ENCODE measurements around the gene FADS6.
A peak's percentile ranks its signal among the peaks of the same experiment; 100 is the strongest.
"Not testable (repeated sequence)": the region's sequence is repeated elsewhere in the genome, so short reads cannot be mapped to it uniquely, and the experiment has no call there.

Gene FADS6

GRCh38 chr17:74883241-74883745, 10.1 kb downstream of the FADS6 start:
- DNase-seq, result no peak

DNA sequence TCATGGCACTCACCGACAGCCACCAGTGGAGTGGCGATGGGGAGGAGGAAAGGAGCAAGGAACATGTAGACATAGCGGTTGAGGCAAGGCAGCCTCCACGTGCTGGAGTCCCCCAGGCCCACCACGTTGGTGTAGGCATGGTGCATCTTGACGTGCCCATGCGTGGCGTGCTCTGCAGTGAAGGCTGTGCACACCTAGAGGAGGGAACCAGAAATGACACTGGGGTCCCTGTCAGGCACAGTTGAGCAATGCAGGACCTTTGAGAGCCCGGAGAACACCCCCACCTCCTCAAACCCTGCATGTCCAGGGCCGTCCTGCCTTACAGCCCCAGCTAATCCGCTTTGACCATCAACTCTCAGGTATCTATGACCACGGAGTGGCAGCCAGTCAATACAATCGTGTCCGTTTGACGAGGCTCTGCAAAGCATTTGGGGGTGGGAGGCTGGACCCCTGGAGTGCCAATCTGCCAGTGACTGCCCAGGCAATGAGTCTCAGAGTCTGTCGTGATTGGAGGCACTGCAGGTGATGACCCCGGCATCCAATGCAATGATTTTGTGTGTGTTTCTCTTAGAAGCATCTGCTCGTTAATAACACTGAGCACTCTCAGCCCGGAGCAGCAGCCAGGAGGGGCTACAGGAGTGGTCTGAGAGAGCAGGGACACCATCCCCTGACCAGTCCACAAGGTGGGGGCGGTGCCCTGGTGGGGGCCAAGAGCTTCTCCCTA, 10.8 kb downstream of the FADS6 start:
- DNase-seq, result no peak

GRCh38 chr17:74881073-74881472, 12.4 kb downstream of the FADS6 start:
- DNase-seq, result no peak

DNA sequence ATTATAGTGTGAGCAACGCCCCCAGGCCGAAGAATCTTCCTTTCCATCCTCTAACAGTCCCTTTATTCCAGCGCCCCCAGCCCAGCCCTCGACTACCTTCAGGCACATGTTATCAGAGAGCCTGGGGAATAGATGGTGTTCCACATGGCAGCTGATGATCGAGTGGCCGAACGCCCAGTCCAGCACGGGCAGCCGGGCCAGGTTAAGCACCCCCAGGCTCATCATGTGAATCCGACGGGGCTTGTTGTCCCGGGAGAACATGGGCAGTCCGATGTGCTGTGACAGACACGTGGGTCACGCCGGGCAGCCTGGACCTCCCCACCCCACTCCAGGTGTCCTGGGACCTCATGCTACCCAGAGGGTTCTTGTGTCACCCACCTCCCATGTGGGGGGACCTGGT, 14.1 kb downstream of the FADS6 start:
- no peak for DNase-seq

- no peak for DNase-seq
Observed at GRCh38 chr17:74878658-74879057, 14.8 kb downstream of the FADS6 start.

- no peak for DNase-seq
Observed at GRCh38 chr17:74877592-74878548, 15.6 kb downstream of the FADS6 start.

GRCh38 chr17:74875977-74876593, 17.3 kb downstream of the FADS6 start:
- DNase-seq, result no peak

- no peak for DNase-seq
Observed at GRCh38 chr17:74875155-74875976, 18.1 kb downstream of the FADS6 start.

GRCh38 chr17:74874615-74875037, 18.8 kb downstream of the FADS6 start:
- DNase-seq, result no peak

- peak; percentile 65 for DNase-seq
Observed at GRCh38 chr17:74873874-74874614, 19.4 kb downstream of the FADS6 start.

- DNase-seq, result peak; percentile 100
Observed at GRCh38 chr17:74873037-74873873, 20.2 kb downstream of the FADS6 start.

DNA sequence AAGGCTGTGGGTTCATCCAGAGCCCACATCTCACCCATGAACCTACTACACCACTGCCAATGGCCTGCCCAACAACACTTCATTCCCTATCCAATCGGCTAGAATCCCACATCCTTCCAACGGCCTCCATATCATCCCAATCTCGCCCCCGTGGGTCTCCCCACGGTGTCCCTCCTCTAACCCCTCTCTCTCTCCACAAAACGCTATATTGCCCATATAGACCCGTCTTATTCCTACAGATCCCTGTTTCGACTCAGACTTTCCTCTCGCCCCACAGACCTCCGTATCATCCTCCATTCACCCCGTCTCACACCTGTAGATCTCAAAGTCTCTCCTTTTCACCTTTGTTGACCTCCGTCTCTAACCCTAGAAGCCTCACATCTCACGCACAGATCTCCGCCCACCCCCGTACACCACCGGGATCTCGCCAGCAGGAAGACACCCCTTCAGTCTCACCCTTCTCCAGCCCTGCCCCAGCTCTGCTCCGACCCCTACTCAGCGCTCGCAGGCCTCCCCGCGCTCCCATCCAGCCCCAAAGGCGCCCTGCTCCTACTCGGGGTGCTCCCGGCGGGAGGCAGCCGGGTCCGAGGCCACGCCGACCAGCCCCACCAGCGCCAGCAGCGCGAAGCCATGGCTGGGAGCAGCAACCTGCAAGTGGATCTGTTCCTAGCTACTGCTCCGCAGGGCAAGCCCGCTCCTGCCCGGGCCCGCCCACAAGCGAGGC, 21.0 kb downstream of the FADS6 start, which contains the start of gene FDXR:
FDXR (minus strand) TSS at position 682 of the 724 bp plus-strand sequence; CDS start at position 632, 50 bp downstream.
- no peak for DNase-seq

DNA sequence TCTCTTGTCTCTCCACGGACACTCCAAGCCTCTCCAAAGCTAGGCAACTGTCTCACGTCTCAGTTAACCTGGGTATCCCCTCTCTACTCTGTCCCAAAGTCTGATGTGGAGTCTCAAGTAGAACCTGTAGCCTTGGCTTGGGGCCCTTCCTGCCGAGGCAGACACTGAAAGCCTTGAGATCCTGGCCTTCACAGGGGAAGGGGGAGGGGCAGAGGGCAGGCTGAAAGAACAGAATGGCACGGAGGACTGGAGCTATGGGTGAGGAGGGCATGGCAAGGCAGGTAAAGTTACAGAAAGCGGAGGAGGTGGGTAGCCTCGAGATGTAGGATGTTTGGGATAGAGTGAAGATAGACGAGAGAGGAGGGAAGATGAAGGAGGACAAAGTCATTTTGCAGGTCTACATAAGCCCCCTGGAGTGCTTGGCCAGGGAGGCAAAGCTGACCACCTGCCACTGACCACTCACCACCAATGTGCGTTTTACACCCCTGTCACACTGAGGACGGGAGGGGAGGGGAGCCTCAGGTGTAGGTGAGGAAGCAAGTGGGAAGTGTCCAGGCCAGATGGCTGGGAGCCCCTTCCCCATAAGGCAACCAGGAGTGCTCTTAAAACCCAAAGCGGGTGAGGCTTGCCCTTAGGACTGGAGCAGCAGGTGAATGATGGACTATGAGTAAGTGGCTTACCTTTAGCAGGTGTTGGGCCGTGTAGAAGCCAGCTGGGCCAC, 21.9 kb downstream of the FADS6 start:
- DNase-seq, result no peak

- no peak for DNase-seq
Observed at GRCh38 chr17:74870512-74870911, 22.9 kb downstream of the FADS6 start.

DNA sequence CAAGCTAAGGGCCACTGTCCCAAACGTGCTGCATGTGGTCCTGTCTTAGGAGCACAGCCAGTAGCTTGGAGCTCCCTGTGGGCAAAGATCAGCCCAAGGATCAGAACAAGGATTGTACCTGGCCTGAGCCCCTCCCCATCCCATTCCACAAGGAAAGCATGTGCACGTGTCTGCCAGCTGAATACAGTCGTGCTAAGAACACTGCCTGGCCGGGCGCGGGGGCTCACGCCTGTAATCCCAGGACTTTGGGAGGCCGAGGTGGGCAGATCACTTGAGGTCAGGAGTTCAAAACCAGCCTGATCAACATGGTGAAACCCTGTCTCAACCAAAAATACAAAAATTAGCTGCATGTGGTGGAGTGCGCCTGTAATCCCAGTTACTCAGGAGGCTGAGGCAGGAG, 23.4 kb downstream of the FADS6 start:
- not testable (repeated sequence) for DNase-seq

GRCh38 chr17:74868908-74869255, 24.6 kb downstream of the FADS6 start:
- DNase-seq, result no peak

GRCh38 chr17:74868251-74868907, 25.1 kb downstream of the FADS6 start:
- no peak for DNase-seq

DNA sequence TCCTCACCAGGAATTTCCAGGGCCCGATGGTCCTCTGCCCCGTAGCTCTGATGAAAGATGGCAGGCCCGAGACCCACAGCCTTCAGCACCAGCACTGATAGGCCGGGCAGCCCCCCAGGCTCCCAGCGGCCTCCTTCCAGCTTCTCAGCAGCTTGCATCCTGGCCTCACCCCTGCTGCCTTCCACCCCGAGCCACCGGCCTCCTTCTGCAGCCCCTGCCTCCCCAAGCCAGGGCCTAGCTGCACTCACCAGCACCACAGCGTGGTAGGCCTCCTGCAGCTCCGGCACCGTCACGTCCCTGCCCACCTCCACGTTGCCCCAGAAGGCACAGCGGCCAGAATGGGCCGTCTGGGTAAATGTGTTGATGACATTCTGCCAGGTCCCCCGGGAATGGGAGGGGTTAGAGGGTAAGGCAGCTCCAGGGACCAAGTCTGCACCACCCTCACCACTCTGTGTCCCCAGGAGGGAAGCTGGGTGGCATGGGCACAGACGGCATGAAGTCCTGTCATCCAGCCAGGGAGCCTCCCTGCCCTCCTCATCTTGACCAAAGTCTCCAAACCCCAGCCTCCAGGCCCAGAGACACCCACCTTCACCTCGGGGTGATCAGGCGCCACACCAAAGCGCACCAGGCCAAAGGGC, 27.1 kb downstream of the FADS6 start:
- no peak for DNase-seq
